DND-41 (cell line): ENCODE measurements around the gene PCDHGB5.
"Not testable (repeated sequence)": the region's sequence is repeated elsewhere in the genome, so short reads cannot be mapped to it uniquely, and the experiment has no call there.

Experiments
- ATAC-seq: fragments of 200-7000 bp; cut with Tn5 transposase; 3 replicates; pipeline ENCODE4 v1.9.1; 2021; ENCODE audit warnings: low read depth; ENCODE audit not compliant: insufficient read depth
- DNase-seq: peaks from one replicate; pipeline ENCODE4 v3.0.0-alpha.2; 2020
- H2AFZ ChIP-seq: 2 replicates; pipeline ENCODE4 v1.6.0; 2012; ENCODE audit warnings: low read depth, low read length
- H3K27ac ChIP-seq: 2 replicates; pipeline ENCODE4 v1.5.1; 2012; ENCODE audit warnings: low read length, inconsistent platforms
- H3K27me3 ChIP-seq: fragments of 200-600 bp; sonication (generic); 2 replicates; pipeline ENCODE4 v1.6.0; 2012; ENCODE audit warnings: low read length, mild to moderate bottlenecking, inconsistent platforms; ENCODE audit not compliant: insufficient read depth, poor library complexity
- H3K36me3 ChIP-seq: 2 replicates; pipeline ENCODE4 v1.5.1; 2012; ENCODE audit warnings: low read length, inconsistent platforms; ENCODE audit not compliant: insufficient read depth
- H3K4me1 ChIP-seq: 2 replicates; pipeline ENCODE4 v1.5.1; 2012; ENCODE audit warnings: mild to moderate bottlenecking, low read length; ENCODE audit not compliant: insufficient read depth
- H3K4me2 ChIP-seq: 2 replicates; pipeline ENCODE4 v1.6.0; 2012; ENCODE audit warnings: mild to moderate bottlenecking, moderate library complexity, low read length, inconsistent platforms; ENCODE audit not compliant: insufficient read depth
- H3K4me3 ChIP-seq, 2 experiments: fragments of 200-600 bp in 1 of 2; shearing (Covaris generic) in 1 of 2; 2 replicates each; pipeline ENCODE4 v1.5.1; 2012 to 2016; ENCODE audit warnings: inconsistent platforms in 2 of 2, low read length in 2 of 2, mild to moderate bottlenecking in 2 of 2, low read depth in 1 of 2, moderate library complexity in 1 of 2
- H3K79me2 ChIP-seq: 2 replicates; pipeline ENCODE4 v1.6.0; 2012; ENCODE audit warnings: low read length, inconsistent platforms; ENCODE audit not compliant: insufficient read depth
- H3K9ac ChIP-seq: 2 replicates; pipeline ENCODE4 v1.6.0; 2012; ENCODE audit warnings: low read depth, mild to moderate bottlenecking, inconsistent platforms, low read length, moderate library complexity
- H3K9me3 ChIP-seq: 2 replicates; pipeline ENCODE4 v1.5.1; 2012; ENCODE audit warnings: low read length, moderate library complexity, mild to moderate bottlenecking, inconsistent platforms; ENCODE audit not compliant: insufficient read depth, severe bottlenecking
- H4K20me1 ChIP-seq: 2 replicates; pipeline ENCODE4 v1.6.0; 2012; ENCODE audit warnings: low read length; ENCODE audit not compliant: insufficient read depth
- EZH2 ChIP-seq: IDR thresholded peaks from 3 replicates; pipeline ENCODE4 v1.6.1; 2012; ENCODE audit warnings: borderline replicate concordance, low read depth, mild to moderate bottlenecking, moderate library complexity, low read length, inconsistent platforms; ENCODE audit not compliant: severe bottlenecking
- TF ChIP-seq, protein P1 (sequence below): IDR thresholded peaks from 2 replicates; pipeline ENCODE4 v1.5.1; 2012; ENCODE audit warnings: borderline replicate concordance, low read length, moderate library complexity, mild to moderate bottlenecking; ENCODE audit not compliant: poor library complexity, severe bottlenecking; ENCODE audit errors: extremely low read depth

Gene PCDHGB5

DNA sequence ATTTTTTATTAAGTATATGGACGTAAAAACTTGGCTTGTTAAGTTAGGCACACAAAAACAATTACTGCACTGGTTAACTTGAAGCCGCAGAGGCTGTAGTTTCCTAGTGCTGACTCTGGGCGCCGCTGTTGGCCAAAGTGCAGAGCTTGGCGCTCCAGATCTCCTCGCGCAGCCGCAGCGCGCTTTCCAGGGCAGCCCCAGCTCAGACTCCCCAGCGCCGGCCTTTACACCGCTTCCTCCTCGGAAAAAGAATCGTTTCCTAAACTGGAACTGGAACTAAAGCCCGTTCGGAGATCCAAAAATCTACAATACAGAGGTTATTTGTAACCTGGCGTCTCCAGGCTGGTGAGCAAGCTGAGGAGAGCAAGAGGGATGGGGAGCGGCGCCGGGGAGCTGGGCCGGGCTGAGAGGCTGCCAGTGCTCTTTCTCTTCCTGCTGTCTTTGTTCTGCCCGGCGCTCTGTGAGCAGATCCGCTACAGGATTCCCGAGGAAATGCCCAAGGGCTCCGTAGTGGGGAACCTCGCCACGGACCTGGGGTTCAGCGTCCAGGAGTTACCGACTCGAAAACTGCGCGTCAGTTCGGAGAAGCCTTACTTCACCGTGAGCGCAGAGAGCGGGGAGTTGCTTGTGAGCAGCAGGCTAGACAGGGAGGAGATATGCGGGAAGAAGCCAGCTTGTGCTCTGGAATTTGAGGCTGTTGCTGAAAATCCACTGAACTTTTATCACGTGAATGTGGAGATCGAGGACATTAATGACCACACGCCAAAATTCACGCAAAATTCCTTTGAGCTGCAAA, at the start of gene PCDHGB5:
Gene PCDHGB5 (plus strand): TSS at position 192 of the 796 bp plus-strand sequence. CDS start 181 bp downstream, at position 373.
- DNase-seq, H3K4me3 ChIP-seq, H3K9ac ChIP-seq, H3K4me1 ChIP-seq, H3K27ac ChIP-seq, H3K27me3 ChIP-seq, H3K9me3 ChIP-seq, ATAC-seq, H3K4me2 ChIP-seq, H3K79me2 ChIP-seq, H2AFZ ChIP-seq, H4K20me1 ChIP-seq, H3K36me3 ChIP-seq: not testable (repeated sequence)
- TF ChIP-seq, protein P1, sequence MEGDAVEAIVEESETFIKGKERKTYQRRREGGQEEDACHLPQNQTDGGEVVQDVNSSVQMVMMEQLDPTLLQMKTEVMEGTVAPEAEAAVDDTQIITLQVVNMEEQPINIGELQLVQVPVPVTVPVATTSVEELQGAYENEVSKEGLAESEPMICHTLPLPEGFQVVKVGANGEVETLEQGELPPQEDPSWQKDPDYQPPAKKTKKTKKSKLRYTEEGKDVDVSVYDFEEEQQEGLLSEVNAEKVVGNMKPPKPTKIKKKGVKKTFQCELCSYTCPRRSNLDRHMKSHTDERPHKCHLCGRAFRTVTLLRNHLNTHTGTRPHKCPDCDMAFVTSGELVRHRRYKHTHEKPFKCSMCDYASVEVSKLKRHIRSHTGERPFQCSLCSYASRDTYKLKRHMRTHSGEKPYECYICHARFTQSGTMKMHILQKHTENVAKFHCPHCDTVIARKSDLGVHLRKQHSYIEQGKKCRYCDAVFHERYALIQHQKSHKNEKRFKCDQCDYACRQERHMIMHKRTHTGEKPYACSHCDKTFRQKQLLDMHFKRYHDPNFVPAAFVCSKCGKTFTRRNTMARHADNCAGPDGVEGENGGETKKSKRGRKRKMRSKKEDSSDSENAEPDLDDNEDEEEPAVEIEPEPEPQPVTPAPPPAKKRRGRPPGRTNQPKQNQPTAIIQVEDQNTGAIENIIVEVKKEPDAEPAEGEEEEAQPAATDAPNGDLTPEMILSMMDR: peak; percentile 10

DNA sequence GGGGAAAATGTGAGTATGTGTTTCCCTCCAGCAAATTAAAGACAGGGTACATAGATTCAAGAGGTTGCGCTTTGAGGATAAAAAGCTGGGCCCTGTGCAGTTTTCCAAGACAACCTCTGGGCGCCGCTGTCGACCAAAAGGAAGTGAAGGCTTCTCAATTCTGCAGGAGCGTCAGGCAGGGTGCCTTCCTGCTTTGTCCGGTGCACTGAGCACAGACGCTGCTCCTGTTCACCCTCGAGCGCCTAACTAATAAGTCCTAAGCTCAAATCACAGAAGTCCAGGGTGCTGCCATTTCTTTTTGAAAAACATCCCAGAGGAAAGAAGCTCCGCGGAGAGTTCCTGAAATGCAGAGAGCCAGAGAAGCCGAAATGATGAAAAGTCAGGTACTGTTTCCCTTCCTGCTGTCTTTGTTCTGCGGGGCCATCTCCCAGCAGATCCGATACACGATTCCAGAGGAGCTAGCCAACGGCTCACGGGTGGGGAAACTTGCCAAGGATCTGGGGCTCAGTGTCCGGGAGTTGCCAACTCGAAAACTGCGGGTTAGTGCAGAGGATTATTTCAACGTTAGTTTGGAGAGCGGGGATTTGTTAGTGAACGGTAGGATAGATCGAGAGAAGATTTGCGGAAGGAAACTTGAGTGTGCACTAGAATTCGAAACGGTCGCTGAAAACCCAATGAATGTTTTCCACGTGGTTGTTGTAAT, 47.7 kb upstream of the PCDHGB5 start, which contains the start of gene PCDHGB1:
Gene PCDHGB1 (plus strand): TSS at position 183 of the 703 bp plus-strand sequence. CDS start 162 bp downstream, at position 345.
- H3K4me1 ChIP-seq: no peaks in the 10 kb centered on the region
- H2AFZ ChIP-seq: 0 out of 2 replicates have a peak within 1 kb of the TSS, but pooled peaks have one; percentile 10
- H3K4me3 ChIP-seq: no peak within 1 kb of the TSS
- H3K27me3 ChIP-seq: no peaks in the 10 kb centered on the region
- H4K20me1 ChIP-seq: no peaks in the 10 kb centered on the region
- H3K36me3 ChIP-seq: no peaks in the 10 kb centered on the region
- DNase-seq (no peak), ATAC-seq (no peak)
- no peaks in the 10 kb centered on the region for H3K9me3 ChIP-seq
- no peak within 1 kb of the TSS for H3K4me2 ChIP-seq
- H3K27ac ChIP-seq: no peak within 1 kb of the TSS
- no peaks in the 10 kb centered on the region for H3K79me2 ChIP-seq
- TF ChIP-seq EZH2: no peak
- TF ChIP-seq, protein P1: peak; percentile 17
- no peak within 1 kb of the TSS for H3K9ac ChIP-seq

DNA sequence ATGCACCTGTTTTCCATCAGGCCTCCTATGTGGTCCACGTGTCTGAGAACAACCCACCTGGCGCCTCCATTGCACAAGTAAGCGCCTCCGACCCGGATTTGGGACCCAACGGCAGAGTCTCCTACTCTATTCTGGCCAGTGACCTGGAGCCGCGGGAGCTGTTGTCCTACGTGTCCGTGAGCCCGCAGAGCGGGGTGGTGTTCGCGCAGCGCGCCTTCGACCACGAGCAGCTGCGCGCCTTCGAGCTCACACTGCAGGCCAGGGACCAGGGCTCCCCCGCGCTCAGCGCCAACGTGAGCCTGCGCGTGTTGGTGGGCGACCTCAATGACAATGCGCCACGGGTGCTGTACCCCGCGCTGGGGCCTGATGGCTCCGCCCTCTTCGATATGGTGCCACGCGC, 46.2 kb upstream of the PCDHGB5 start:
- no peak overlapping the region for H3K27ac ChIP-seq
- H3K9ac ChIP-seq: no peak overlapping the region
- H3K4me2 ChIP-seq: no peak overlapping the region
- H2AFZ ChIP-seq: no peak overlapping the region
- no peaks in the 10 kb centered on the region for H3K36me3 ChIP-seq
- H4K20me1 ChIP-seq: no peaks in the 10 kb centered on the region
- DNase-seq (no peak), ATAC-seq (no peak)
- H3K9me3 ChIP-seq: no peaks in the 10 kb centered on the region
- TF ChIP-seq, protein P1: no peak
- TF ChIP-seq EZH2: no peak
- no peak overlapping the region for H3K4me3 ChIP-seq
- H3K4me1 ChIP-seq: no peaks in the 10 kb centered on the region
- H3K79me2 ChIP-seq: no peaks in the 10 kb centered on the region
- H3K27me3 ChIP-seq: no peaks in the 10 kb centered on the region
